Brain microvascular endothelial cell (primary cell): ENCODE data around the gene ZNF597.

Experiments used
- DNase-seq: peaks from one replicate; pipeline ENCODE4 v3.0.0-alpha.2; 2020
- H3K27ac ChIP-seq: fragments of 250-450 bp; sonication (Bioruptor Pico); 2 replicates; pipeline ENCODE4 v1.5.1; 2020; ENCODE audit warnings: mild to moderate bottlenecking, moderate library complexity
- H3K27me3 ChIP-seq: fragments of 250-450 bp; sonication (Bioruptor Pico); replicated peaks from 2 replicates; pipeline ENCODE4 v1.5.1; 2020; ENCODE audit warnings: mild to moderate bottlenecking
- H3K36me3 ChIP-seq: fragments of 250-450 bp; sonication (Bioruptor Pico); replicated peaks from 2 replicates; pipeline ENCODE4 v1.5.1; 2020; ENCODE audit warnings: mild to moderate bottlenecking
- H3K4me3 ChIP-seq: 2 replicates; pipeline ENCODE4 v1.5.1; 2011; ENCODE audit warnings: low read depth, mild to moderate bottlenecking, control low read depth, low read length, moderate library complexity
- CTCF ChIP-seq: IDR thresholded peaks from 2 replicates; pipeline ENCODE4 v1.5.1; 2011; ENCODE audit warnings: low read depth, mild to moderate bottlenecking, moderate library complexity, low read length, control low read depth, inconsistent platforms; ENCODE audit errors: missing control alignments
- in situ Hi-C: cut with HindIII; loops from 2 replicates; pipeline ENCODE4 v1.10.0; 2017; ENCODE audit warnings: low sequenced_read_pairs, low pct_ligation_motif_present

ZNF597 gene

GRCh38 chr16:3434373-3434772, 8.9 kb downstream of the ZNF597 start:
- H3K27me3 ChIP-seq = no peaks in the 10 kb centered on the region
- no peak overlapping the region for H3K27ac ChIP-seq
- no peak overlapping the region for H3K4me3 ChIP-seq
- TF ChIP-seq CTCF = no peak
- peaks cover 4% of the 10 kb centered on the region for H3K36me3 ChIP-seq
- no peak for DNase-seq
- in situ Hi-C loops = no loop called here

- in situ Hi-C loops = no loop called here
- Histone ChIP-seq H3K27me3 (no peaks in the 10 kb centered on the region), H3K36me3 (peaks cover 4% of the 10 kb centered on the region), H3K4me3 (peak overlapping the region; percentile 34), H3K27ac (no peak overlapping the region)
- TF ChIP-seq CTCF = no peak
- peak; percentile 12 for DNase-seq
These were observed 11.5 kb downstream of the ZNF597 start for GRCh38 chr16:3431779-3432219.

GRCh38 chr16:3413730-3414379, 29.4 kb downstream of the ZNF597 start:
- no peak overlapping the region for H3K27ac ChIP-seq
- peaks cover 1% of the 10 kb centered on the region for H3K36me3 ChIP-seq
- no peak overlapping the region for H3K4me3 ChIP-seq
- no peak for DNase-seq
- no peaks in the 10 kb centered on the region for H3K27me3 ChIP-seq
- in situ Hi-C loops = no loop called here
- no peak for TF ChIP-seq CTCF

- H3K4me3 ChIP-seq = no peak overlapping the region
- in situ Hi-C loops = no loop called here
- no peak for TF ChIP-seq CTCF
- H3K27ac ChIP-seq = no peak overlapping the region
- no peaks in the 10 kb centered on the region for H3K27me3 ChIP-seq
- peaks cover 34% of the 10 kb centered on the region for H3K36me3 ChIP-seq
- DNase-seq = no peak
These were observed 34.6 kb downstream of the ZNF597 start for GRCh38 chr16:3408561-3409197.

- Histone ChIP-seq H3K4me3 (peak overlapping the region; percentile 93), H3K36me3 (peaks cover 24% of the 10 kb centered on the region), H3K27ac (peak overlapping the region; percentile 75), H3K27me3 (no peaks in the 10 kb centered on the region)
- DNase-seq = no peak
- no peak for TF ChIP-seq CTCF
- in situ Hi-C loops = no loop called here
These were observed 41.4 kb downstream of the ZNF597 start for GRCh38 chr16:3401719-3402397.
